NCI-H1092 treated with DMSO at 0.1 percent for 48 hours (cell line): Measurements from ENCODE around the gene EEF1AKMT2.
"Not testable (repeated sequence)": the region's sequence is repeated elsewhere in the genome, so short reads cannot be mapped to it uniquely, and the experiment has no call there.

ENCODE experiments used
- DNase-seq: peaks from one replicate; lab custom pipeline; 2025; lab: John Stamatoyannopoulos, UW

Gene EEF1AKMT2

DNA sequence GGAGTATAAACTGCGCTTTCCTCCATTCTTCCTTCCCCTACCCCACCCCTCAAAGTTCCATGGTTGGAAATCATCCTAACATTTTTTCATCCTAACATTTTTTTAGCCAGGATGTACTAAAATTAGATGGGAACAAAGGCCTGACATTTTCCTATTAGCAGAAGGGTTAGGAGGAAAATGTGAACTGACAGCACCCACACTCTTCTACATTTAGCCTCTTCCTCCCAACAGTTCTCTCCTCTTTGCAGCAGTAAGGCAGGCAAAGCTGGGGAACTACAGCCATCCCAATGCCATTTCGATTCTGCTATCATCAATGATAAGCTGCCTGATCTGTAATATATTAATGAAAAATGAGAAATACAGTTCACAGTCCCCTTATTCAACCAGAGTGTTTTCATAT is 36.1 kb downstream of the EEF1AKMT2 start:
- no peak for DNase-seq

- DNase-seq, result no peak
These were observed 37.5 kb downstream of the EEF1AKMT2 start for GRCh38 chr10:124754227-124754626.

DNA sequence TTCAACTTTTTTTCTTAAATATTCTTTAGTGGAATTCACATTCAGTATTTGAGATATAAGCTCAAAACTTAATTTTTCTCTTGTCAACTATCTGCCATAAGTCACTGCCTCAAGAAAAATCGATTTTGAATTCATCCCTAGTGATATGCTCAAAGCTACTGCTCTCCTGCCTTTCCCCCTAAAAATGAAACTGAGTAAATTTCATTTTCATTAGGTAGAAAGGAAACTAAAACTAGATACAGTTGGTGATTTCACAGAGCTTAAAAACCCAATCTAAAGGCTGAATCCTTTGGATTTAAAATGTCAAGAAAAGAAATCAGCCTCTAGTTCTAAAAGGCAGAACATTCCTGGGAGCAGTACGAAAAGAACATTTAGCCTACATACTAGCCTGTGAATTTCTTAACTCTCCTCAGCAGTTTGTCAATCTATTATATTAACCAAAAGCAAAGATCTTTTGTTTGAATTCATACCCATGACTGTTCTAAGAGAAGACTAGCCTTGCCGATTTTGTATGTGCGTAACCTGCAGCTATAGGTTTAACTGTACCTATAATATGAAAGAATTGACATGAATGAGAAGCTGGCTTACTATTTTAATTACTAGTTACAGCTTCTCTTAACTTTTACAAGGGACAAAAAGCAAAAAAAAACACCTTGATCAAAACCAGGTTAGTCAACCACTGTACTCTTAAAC is 42.6 kb downstream of the EEF1AKMT2 start:
- DNase-seq, result no peak

DNA sequence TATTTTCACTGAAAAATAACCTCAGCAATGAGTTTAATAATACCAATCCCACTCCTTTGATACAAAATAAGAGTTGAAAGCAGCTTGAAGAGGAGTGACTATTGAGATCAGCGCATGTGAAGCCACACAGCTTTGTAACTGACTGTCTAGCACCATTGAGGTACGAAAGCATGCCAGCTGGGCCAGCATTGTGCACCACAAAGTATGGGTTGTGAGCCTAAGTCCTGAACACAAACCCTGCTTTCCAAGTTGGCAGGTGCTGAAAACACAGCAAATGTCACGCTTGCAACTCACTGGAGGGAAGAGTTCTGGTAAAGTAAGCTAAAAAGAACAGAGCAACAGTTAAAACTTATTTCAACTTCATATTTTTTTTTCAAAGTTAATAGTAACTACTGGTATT is 43.5 kb downstream of the EEF1AKMT2 start:
- no peak for DNase-seq

- DNase-seq, result no peak
These were observed 43.9 kb downstream of the EEF1AKMT2 start for GRCh38 chr10:124747745-124748144.

DNA sequence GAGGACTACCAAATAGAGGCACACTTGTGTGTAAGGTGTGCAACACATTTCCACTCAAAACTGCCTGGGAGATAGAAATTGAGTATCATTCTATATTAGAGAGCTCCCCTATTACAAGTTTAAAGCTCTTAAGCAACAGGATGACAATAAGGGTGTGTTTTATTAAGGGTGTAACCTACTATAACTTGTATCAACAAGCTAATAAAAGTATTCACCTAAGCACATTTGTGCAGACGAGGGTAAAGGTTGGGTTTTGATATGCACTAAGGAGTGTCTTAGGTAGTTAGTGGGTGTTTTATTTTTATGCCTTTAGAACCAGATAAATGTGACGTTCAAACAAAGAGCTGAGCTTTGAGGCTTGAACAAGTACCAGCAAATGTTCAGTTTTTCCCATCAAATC is 44.7 kb downstream of the EEF1AKMT2 start:
- no peak for DNase-seq

- DNase-seq, result not testable (repeated sequence)
These were observed 45.2 kb downstream of the EEF1AKMT2 start for GRCh38 chr10:124746447-124746846.

DNA sequence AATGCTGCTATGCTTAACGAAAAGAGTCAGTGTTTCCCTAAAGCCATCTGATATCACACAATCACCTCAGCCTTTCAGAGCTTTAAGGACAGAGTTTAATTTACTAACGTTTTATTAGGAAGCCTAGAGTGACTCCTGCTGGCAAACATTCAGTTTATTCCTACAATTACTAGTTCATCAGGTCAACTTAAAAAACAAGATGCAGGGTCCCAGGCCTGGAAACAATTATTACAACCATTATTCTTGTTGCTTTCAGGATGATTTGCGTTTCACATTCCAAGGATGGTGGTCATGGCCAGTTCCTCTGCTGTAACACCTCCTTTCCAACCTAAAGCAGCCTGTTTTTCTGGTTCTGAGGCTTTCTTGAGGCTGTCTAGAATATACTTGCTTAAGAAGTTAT is 46.0 kb downstream of the EEF1AKMT2 start:
- no peak for DNase-seq

DNA sequence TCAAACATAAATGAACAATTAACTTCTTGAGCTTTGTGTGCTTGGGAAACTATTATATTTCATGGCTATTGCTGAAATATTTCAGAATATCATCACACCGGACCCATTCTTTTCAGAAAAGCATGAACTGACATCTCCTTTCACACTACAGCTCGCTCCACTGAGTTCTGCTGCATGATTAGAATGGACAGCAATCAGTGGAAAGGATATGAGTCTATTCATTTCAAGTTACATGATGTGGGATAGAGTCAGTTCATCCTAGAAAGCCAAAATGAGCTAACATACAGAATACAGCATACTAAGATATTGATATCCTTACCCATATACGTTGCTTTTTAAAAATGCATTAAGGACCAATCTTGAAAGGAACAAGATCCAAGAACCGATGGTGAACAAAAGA is 46.4 kb downstream of the EEF1AKMT2 start:
- no peak for DNase-seq

DNA sequence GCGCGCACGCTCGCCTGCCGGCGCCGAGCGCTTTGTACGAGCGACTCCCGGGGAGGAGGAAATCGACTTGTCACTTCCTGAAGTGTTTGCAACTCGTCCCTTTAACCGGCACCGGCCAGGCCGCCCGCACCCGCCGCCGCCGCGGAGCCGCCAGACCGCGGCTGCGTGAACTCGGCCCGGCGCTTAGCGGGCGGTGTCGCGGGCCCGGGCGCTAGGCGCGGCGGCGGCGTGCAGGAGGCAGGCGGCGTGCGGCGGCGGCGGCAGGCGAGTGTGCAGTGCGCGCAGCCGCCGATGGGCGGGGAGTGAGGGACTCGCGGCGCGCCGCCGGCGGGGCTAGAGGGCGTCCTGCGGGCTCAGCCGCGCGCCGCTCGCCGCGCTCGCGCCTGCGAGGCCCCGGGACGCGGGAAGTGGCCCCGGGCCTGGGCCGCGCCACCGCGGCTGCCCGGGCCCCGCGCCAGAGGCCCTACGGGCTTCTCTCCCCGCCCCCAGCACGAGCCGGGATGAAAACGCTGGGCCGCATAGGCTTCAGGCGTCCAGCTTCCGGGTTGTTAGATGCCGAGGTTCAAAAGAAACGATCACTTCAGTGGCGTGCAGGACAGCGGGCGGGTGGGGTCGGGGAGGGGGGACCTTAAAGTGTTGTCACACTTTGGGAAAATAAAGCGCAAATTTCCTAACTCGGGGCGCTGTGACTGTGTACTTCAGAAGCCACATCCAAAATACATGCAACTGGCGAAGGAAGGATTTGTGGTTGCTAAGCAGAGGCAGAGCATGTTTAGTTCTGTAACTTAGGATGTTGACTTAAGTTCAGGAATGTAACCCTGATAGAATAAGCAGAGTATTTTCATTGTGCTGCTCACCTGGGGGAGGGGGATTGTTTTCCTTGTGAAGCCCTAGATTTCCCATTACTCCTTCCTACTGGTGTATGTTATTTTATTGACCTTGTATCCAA is 47.3 kb downstream of the EEF1AKMT2 start, which contains the start of gene FAM53B:
FAM53B (minus strand) TSS at position 277 of the 949 bp plus-strand sequence. CDS start 37,665 bp downstream, outside the sequence.
- DNase-seq, result peak; percentile 47

DNA sequence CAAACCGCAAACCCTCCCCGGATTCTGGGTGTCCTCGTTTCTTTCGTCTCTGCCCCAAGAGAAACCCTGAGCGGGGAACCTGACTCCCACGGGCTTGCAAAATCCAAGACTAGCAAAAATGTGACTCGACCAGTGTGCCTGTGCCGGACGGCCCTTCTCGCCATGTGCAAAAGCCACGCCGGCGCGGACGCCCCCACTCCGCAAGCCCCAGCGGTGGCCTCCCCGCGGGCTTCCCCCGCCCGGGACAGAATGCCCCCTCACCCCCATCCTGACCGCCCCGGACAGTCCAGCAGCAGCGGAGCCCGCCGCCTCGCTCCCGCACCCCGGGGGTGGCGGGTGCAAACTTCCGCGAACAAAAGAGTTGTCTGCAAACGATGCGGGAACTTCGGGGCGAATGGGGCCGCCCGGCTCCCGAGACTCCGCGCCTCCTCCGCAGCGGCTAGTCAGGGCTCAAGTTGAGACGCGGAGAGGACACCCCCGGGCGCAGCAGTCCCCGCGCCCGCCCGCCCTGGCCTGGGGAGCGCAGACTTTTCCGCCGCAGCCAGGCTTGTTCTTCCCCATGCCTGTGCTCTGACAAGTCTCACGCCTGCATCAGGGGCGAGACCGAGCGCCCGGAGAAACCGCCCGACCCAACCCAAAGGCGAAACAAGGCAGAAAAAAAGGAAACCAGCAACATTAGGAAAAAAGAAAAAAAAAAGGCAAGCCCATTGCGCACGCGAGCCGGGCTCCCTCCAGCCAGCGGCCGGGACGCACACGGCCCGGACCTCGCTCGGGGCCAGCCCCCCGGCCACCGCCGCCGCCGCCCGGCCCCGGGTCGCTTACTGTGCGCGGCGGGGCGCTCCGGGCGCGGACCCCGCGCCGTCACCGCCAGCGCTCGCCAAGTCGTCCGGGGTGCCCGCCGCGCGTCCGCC is 48.2 kb downstream of the EEF1AKMT2 start:
- no peak for DNase-seq

- peak; percentile 69 for DNase-seq
These were observed 49.1 kb downstream of the EEF1AKMT2 start for GRCh38 chr10:124742413-124743190.

DNA sequence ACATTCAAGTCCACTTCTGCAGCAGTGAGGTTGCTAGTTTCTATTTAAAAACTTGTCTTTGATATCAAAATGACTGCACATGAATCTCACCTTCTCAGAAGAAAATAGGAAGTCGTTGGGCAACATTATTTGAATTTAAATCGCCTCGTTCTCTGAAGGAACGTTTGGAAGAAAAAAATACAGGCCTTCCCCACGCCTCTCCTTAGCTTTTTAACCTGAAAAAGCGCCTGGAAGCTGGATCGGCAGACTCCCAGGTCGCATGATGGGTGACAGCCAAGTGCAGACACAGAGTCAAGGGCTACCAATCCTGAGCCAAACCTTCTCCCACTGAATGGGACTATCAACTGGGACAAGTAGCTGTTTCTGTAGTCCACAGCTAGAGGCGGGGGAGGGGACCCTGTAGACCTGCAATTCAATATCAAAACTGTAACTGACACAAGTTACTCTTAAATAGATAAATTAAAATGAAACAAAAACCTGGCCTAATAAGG is 49.7 kb downstream of the EEF1AKMT2 start:
- no peak for DNase-seq

- DNase-seq, result peak; percentile 72
These were observed 50.3 kb downstream of the EEF1AKMT2 start for GRCh38 chr10:124741281-124741921.

DNA sequence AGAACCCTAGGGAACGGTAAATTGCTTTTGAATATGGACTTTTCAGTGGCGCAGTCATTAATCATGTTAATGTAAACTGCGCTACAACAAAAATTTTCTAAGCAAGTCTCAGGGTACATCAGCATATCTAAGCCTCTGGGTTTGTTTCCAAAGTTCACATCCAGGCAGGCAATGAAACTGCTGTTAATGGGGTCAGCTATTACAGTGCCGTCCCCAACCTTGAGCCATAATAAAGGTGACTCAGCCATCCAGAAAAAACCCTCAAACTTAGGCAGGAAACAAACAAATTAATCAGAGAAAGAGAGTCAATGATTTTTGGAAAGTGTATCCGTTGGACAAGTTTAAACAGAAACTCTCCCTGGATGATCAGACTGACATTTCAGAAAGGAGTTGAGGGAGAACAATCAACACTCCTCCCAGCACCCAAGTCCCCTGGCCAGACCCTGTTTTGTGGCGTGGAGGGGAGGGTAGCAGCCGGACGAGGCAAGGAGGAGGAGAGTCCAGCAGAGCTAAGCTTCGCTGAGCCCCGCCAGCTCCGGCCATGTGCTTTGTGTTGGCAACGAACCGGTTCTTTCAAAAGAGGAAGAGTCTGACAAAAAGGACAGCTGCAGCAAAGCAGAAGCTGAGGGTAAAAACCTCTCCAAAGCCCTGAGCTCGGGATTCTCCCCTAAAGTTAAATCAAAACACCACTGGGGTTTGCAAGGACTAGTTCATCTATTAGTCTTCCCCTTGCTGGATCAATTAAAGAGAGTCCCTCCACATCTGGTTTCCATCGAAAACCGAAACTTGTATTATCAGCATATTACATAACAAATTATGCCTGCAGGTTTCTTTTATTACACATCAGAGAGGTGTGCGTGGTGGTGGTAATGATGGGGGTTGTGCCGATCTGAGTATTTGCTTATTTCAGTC is 51.1 kb downstream of the EEF1AKMT2 start:
- DNase-seq, result no peak

DNA sequence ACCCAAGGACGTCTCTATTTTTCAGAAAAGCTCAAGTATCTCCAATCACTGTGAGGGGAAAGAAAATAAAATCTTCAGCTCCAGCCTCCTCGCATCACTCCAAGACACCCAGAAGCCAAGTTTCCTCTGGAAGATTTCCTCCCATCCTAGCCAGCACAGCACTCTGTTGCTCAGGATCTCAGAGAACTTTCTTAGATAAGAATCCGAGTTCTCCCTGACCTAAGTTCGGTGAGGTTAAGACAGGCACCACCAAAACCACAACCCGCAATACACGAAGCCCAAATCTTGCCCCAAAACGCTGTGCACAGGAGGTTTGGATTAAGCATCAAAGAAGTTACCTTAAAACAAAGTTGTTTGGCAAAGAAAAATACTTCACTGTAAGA is 51.7 kb downstream of the EEF1AKMT2 start:
- no peak for DNase-seq

DNA sequence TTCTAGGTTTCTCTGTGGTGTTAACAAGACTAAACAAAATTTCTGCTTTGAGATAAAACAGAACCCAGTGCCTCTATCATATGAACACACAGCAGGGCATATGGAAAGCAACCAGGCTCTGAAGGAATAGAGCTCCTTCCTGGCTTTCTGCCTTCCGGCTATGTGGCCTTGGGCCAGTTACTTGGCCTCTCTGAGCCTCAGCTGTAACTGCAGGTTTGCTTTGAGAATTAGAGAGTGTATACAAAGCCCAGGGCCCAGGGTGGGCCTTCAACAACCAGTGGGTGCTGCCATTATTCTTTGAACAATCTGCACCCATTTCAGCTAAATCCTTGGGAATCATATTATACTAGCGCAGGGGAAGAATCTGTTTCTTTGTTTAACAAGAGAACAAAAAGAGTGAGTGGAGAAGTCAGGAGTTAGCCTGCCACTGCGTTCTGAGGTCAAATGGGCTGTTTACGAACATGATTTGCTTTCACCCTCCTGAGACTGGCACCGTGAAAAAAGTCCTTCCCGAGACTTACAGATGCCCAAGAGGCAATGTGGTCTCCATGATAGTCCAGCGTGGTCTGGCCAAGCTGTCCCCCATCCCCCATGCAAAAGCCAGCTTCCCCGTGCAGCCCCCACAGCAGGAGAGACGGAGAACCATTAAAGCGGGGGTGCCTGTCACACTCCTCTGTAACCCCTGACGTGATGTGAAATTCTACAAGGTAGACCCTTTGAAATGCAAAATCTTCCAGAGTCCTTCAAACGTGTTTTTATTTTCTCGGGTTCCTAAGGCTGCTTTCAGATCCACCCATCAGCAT is 52.4 kb downstream of the EEF1AKMT2 start:
- DNase-seq, result no peak

DNA sequence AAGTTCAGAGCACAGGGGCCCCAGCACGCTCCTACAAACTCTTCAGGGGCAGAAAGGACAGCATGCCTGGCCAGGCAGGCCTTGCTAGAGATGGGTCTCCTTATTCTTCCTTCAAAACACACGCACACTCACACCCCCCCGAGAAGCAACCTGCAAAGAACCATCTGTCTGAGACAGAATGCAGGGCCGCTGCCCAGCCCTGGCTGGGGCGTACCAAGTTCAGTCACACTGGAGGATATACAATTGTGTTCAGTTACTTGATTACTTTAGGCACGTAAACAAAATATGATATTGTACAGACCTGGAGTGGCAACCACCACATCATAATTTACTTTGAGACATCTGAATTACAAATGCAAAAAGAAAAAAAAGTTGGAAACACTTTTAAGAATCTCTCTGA is 53.2 kb downstream of the EEF1AKMT2 start:
- no peak for DNase-seq

DNA sequence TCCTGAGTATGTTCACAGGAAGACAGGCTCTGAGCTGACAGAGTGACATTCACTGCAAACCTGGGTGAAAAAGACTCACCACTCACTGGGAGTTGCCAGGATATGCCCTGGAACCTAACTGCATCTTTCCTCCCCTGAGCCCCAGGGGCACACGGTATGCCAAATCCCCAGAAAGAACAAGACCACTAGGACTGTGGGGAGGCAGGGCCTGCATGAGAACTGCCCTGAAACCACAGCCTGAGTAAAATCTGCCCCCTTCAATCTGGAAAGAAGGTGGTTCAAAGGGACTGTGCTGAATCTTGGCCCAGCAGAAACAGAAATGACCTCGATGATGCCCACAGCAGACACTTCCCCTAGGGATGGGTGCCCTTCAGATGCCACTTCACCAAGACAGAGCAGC is 54.0 kb downstream of the EEF1AKMT2 start:
- DNase-seq, result no peak
